Activated gamma-delta T cell treated with Interleukin-2 at 50 U/mL for 16 hours (primary cell): Measurements from ENCODE around the gene TNFRSF8.
"Not testable (repeated sequence)": the region's sequence is repeated elsewhere in the genome, so short reads cannot be mapped to it uniquely, and the experiment has no call there.

Experiments
- DNase-seq: peaks from one replicate; pipeline ENCODE4 v3.0.0-alpha.2; 2020

The TNFRSF8 gene

DNA sequence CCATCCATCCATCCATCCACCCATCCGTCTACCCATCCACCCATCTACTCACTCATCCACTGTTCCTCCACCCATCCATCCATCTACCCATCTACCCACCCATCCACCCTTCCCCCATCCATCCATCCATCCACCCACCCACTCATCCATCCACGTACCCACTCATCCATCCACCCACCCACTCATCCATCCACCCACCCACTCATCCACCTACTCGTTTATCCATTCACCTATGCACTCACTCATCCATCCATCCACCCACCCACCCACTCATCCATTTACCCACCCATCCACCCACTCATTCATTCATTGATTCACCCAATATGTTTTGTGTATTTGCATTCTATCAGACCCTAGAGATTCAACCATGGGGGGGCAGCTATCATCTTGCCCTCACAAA, 27.2 kb downstream of the TNFRSF8 start:
- DNase-seq: no peak

GRCh38 chr1:12091191-12091590, 28.1 kb downstream of the TNFRSF8 start:
- no peak for DNase-seq

- no peak for DNase-seq
These were observed 31.1 kb downstream of the TNFRSF8 start for GRCh38 chr1:12094180-12094579.

GRCh38 chr1:12095452-12096263, 32.6 kb downstream of the TNFRSF8 start:
- no peak for DNase-seq

GRCh38 chr1:12096615-12097014, 33.5 kb downstream of the TNFRSF8 start:
- DNase-seq: no peak

- DNase-seq: no peak
These were observed 34.2 kb downstream of the TNFRSF8 start for GRCh38 chr1:12097321-12097720.

DNA sequence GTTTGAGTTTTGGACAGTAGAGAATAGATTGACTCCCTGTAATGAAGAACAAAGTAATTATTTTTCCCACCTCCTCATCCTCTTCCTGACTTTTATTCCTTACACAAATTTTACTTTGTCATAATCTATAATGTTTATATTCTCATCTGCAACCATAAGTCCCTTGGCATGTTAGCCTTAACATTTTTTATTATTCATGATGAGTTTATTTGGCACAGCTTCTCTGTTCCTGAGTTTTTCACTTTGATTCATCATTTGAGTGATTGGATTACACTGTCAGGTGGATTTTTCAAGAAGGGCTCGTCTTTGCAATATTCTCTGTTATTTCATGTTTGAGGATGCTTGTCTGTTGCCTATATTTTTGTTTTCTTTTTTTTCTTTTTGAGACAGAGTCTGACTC, 35.7 kb downstream of the TNFRSF8 start:
- DNase-seq: no peak

DNA sequence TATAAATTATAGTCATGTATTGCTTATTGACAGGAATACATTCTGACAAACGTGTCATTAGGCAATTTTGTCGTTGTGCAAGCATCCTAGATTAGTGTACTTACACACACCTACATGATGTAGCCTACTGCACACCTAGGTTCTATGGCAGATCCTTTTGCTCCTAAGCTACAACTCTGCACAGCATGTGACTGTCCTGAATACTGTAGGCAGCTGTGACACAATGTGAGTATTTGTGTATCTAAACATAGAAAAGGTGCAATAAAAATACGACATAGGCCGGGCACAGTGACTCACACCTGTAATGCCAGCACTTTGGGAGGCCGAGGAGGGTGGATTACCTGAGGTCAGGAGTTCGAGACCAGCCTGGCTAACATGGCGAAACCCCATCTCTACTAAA, 36.5 kb downstream of the TNFRSF8 start:
- DNase-seq: no peak

GRCh38 chr1:12100071-12100470, 37.0 kb downstream of the TNFRSF8 start:
- no peak for DNase-seq

- not testable (repeated sequence) for DNase-seq
These were observed 38.0 kb downstream of the TNFRSF8 start for GRCh38 chr1:12101120-12101519.

GRCh38 chr1:12102066-12102465, 39.0 kb downstream of the TNFRSF8 start:
- no peak for DNase-seq

DNA sequence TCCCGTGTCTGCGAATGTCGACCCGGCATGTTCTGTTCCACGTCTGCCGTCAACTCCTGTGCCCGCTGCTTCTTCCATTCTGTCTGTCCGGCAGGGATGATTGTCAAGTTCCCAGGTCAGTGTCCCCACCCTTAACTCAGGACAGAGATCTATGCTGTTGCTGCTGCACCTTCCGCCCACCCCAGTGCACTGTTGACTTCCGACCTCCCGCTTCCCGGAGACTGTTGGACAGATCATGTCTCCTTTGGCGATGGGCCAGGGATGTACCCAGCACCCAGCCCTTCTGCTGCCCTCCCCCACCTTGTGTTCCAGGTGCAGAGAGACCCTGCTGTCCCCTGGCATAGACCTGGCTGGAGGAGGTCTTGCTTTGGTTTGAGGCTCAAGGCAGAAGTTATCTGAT, 41.3 kb downstream of the TNFRSF8 start:
- no peak for DNase-seq

GRCh38 chr1:12106153-12106552, 43.0 kb downstream of the TNFRSF8 start:
- no peak for DNase-seq

DNA sequence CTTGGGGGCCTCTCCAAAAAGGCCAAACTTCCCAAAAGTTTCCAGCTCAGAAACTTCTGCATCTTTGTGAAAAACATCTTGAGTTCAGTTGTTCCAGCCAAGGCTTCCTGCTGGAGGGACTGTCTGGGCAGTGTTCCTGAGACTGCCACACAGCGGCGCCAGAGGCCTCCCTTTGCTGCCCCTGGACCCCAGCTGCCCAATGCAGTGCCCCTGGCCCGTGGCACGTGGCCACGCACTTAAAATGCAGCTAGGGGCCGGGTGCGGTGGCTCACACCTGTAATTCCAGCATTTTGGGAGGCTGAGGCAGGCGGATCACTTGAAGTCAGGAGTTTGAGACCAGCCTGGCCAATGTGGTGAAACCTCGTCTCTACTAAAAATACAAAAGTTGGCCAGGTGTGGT, 43.8 kb downstream of the TNFRSF8 start:
- not testable (repeated sequence) for DNase-seq

DNA sequence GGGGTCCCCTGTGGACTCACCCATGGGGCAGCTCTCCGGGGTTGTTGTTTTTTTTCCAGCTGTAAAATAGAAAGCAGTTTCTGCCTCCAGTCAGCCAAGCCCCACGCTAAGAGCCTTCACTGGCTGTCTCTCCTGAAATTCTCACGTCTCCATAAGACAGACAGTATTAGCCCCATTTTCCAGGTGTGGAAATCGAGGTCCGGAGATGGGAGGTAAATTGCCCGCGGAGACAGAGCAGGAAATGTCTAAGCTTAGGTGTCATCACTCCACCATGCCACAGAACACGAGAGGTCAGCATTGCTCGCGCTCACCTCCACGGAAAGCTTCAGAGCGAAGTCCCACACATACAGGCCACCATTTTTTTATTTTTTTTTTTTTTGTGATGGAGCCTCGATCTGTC, 44.6 kb downstream of the TNFRSF8 start:
- no peak for DNase-seq

DNA sequence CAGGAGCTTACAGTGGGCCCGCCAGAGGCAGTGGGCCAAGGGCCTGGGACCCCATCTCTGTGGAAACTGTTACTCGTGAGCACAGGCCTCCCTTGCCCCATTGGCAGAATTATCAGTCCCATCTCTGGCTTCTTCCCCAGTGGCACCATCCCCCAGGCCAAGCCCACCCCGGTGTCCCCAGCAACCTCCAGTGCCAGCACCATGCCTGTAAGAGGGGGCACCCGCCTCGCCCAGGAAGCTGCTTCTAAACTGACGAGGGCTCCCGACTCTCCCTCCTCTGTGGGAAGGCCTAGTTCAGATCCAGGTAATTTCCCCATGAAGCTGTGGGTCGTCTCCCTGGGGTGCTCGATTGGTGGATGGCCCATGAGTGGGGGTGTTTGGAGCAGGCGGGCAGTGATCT, 46.8 kb downstream of the TNFRSF8 start:
- no peak for DNase-seq

DNA sequence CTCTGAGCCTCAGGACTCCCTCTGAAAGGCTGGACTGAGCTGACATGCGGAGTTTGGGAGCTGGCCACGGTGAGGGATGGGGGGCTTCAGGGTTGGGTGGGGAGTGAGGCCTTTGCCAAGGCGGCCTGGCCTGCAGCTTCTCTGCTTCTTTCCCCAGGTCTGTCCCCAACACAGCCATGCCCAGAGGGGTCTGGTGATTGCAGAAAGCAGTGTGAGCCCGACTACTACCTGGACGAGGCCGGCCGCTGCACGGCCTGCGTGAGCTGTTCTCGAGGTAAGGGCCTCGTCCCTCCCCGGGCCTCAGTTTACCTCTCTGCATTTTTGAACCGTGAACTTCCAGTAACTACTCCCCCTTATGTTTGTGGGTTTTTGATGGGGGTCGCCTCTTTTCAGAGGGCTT, 48.6 kb downstream of the TNFRSF8 start:
- no peak for DNase-seq

- no peak for DNase-seq
These were observed 49.6 kb downstream of the TNFRSF8 start for GRCh38 chr1:12112711-12113161.

DNA sequence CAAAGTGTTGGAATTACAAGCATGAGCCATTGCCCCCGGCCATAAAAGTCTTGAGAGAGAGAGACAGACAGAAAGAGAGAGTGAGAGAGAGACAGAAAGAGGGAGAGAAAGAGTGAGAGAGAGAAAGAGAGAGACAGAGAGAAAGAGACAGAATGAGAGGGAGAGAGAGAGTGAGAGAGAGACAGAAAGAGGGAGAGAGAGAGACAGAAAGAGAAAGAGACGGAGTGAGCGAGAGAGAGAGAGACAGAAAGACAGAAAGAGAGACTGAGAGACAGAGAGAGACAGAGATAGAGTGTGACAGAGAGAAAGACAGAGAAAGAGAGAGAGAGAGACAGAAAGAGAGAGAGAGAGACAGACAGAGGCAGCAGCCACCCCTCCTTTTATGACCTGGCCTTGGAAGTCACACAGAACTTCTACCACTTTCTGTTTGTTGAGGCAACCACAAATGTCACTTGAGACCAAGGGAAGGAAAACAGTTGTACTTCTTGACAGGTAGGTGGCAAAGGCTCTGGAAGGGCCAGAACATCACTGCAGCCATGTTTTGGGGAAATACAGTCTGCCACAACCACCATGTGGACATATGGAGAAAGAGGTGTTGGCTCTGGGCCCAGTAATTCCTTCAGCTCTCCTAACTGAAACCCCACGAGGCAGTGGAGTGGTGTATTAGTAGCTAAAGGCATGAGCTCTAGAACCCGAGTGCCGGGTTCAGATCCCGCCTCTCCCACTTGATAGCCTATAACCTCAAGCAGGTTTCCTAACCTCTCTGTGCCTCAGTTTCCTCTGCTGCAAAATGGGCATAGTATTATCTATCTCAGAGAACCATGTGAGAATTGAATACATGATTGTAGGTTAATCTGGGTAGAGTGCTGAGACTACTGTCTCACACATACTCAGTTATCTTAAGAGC, 50.6 kb downstream of the TNFRSF8 start:
- no peak for DNase-seq

DNA sequence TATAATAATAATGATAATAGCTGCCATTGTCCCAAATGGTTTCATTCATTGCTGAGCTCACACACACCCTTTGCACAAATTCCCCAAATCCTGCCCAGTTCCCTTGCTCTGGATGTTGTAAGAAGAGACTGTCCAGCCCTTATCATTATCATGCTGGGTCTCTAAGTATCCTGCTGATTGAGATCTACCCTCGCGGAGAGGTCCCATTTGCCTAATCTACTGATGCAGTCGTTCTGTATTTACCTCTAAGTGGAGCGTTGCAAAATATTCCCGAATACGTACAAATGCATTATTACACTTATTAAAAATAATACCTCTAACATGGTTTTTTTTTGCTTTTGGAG, 51.2 kb downstream of the TNFRSF8 start:
- no peak for DNase-seq

GRCh38 chr1:12114916-12115315, 51.8 kb downstream of the TNFRSF8 start:
- DNase-seq: no peak

GRCh38 chr1:12121212-12122003, 58.3 kb downstream of the TNFRSF8 start:
- peak; percentile 20 for DNase-seq

- no peak for DNase-seq
These were observed 60.1 kb downstream of the TNFRSF8 start for GRCh38 chr1:12123172-12123571.
